WI38 (cell line): ENCODE data around the gene REEP6.

Experiments used
- H3K4me3 ChIP-seq: 2 replicates; pipeline ENCODE4 v1.5.1; 2011; ENCODE audit warnings: low read depth, mild to moderate bottlenecking, control low read depth, low read length
- TF ChIP-seq, protein P1 (sequence below): IDR thresholded peaks from 2 replicates; pipeline ENCODE4 v1.5.1; 2012; ENCODE audit warnings: low read depth, mild to moderate bottlenecking, control low read depth, low read length

The REEP6 gene

DNA sequence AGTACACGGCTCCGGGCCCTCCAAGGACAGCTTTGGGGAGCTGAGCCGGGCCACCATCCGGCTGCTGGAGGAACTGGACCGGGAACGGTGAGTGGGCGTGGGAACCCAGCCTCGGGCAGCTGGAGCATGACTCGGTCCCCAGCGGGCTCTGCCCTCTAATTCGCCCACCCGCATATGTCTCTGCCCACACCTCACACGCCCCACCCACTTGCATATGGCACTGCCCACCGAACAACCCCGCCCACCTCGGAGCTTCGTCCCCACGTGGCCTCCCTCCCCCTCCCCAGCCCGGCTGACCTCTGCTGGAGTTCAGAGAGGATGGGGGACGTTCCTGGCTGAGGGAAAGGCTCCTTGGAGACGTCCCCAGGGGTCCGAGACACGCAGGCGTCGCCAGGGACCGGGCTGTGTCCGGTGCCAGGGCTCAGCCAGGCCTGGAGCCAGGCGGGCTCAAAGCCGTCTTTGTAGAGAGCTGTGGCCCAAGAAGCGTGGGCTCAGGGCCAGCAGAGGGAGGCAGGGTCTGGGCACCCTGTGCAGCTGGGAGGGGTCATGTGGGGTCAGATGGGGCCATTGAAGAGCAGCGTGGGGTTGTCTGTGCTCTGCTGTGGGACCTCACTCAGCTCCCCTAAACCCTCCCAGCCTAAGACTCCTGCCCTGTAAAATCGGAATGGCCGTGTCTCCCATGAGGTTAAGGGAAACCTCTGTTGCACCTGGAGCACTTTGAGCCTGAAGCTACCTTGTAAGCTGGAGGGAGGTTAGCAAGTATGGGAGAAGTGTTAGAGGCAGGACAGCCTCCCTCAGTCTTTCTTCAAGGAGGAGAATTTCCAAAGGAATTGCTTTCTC, 37.2 kb upstream of the REEP6 start:
- no peak overlapping the region for H3K4me3 ChIP-seq
- TF ChIP-seq, protein P1, sequence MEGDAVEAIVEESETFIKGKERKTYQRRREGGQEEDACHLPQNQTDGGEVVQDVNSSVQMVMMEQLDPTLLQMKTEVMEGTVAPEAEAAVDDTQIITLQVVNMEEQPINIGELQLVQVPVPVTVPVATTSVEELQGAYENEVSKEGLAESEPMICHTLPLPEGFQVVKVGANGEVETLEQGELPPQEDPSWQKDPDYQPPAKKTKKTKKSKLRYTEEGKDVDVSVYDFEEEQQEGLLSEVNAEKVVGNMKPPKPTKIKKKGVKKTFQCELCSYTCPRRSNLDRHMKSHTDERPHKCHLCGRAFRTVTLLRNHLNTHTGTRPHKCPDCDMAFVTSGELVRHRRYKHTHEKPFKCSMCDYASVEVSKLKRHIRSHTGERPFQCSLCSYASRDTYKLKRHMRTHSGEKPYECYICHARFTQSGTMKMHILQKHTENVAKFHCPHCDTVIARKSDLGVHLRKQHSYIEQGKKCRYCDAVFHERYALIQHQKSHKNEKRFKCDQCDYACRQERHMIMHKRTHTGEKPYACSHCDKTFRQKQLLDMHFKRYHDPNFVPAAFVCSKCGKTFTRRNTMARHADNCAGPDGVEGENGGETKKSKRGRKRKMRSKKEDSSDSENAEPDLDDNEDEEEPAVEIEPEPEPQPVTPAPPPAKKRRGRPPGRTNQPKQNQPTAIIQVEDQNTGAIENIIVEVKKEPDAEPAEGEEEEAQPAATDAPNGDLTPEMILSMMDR = no peak

DNA sequence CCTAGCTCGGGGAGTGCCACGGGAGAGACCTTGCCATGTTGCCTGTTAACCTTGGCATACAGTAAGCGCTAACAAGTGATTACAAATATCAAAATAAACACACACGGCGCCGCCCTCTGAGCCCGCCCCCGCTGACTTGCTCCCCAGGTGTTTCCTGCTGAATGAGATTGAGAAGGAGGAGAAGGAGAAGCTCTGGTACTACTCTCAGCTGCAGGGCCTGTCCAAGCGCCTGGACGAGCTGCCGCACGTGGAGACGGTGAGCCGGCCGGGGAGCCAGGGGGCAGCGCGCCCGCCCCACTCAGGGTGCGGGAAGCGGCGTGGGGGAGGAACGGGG, 36.0 kb upstream of the REEP6 start:
- TF ChIP-seq, protein P1 = no peak
- H3K4me3 ChIP-seq = no peak overlapping the region

DNA sequence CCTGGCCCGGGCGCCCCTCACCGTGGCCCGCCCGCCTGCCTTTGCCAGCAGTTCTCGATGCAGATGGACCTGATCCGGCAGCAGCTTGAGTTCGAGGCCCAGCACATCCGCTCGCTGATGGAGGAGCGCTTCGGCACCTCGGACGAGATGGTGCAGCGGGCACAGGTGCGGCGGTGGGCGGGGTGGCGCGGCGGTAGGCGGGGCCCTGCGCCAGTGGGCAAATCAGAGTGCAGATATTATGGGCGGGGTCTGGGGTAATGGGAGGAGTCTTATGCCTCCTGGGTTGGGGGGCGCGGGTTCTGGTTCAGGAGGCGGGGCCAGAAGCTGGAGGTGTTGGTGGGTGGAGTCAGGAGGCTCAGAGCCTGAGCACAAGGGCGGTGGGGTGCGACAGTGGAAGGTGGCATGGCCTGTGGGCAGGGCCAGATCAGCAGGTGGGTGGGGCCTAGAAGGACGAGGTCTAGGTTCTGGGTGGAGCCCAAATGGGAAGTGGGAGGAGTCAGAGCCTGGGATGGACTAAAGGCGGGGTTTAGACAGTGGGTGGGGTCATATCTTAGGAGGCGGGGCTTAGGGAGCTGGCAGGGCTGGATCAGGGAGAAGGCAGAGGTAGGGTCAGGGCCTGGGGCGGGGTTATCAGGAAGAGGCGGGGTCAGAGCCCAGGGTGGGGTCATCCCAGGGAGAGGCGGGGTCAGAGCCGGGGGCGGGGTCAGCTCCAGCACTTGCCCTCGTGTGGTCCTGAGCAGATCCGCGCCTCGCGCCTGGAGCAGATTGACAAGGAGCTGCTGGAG, 35.5 kb upstream of the REEP6 start:
- TF ChIP-seq, protein P1 = no peak
- H3K4me3 ChIP-seq = no peak overlapping the region

DNA sequence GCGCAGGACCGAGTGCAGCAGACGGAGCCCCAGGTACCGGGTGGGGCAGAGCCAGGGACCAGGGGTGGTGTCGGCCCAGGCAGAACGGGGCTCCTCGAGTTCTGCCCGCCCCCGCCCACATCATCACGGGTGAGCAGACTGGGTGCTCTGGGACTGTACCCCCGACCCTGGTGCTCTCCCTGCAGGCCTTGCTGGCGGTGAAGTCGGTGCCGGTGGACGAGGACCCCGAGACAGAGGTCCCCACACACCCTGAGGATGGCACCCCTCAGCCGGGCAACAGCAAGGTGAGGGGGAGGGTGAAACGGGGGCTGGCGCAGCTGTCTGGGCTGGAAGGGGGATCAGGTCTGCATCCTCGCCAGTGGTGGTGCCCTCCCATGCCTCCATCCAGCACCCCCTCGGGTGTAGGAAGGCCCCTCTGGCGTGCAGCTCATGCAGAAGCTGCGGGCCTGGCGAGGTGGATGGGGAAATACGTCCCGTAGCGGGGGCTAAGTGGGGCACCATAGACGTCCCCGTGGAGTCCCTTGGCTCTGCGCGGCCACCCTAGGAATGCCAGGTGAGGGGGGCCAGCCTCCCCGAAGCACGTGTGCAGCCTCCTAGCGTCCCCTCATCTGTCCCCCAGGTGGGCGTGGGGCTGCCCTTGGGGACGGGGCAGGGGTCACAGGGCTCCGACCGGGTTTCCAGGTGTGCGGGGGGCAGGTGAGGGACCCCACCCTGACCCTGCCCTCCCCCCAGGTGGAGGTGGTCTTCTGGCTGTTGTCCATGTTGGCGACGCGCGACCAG, 34.7 kb upstream of the REEP6 start:
- H3K4me3 ChIP-seq = no peak overlapping the region
- TF ChIP-seq, protein P1 = no peak

DNA sequence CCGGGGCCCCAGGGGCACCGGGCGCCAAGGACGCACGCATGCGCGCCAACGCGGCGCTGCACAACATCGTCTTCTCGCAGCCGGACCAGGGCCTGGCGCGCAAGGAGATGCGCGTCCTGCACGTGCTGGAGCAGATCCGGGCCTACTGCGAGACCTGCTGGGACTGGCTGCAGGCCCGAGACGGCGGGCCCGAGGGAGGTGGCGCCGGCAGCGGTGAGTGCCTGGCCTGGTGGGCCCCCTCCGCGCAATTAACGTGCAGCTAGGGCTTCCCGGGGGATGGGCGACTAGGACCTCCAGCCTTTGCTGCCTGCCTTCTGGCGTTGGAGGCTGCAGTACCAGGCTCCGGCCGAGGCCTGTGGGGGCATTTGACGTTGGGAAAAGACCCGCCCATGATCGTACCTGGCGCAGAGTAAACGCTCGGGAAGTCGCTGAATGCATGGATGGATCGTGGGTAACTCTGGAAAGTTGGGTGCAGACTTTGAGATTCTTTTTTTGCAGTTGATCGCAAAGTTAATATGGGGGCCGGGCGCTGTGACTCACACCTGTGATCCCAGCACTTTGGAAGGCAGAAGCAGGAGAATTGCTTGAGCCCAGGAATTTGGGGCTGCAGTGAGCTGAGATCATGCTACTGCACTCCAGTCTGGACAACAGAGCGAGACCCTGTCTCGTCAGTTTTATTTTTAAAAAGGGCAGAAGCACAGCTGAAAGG, 33.8 kb upstream of the REEP6 start:
- TF ChIP-seq, protein P1 = no peak
- no peak overlapping the region for H3K4me3 ChIP-seq

DNA sequence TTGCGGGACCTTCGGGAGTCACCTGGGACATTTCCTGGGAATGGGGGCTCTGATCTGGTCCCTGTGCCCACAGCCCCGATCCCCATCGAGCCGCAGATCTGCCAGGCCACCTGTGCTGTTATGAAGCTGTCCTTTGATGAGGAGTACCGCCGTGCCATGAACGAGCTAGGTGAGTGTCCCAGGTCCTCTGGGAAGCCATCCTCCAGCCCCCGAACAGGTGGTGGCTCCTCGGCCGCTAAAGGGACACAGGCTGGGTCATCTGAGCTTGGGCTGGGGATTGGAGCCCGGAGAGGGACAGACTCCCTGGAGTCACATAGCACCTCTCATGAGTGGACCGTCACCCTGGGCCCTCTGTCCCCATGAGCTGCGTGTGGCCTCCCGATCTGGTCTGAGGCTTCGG, 33.1 kb upstream of the REEP6 start:
- H3K4me3 ChIP-seq = no peak overlapping the region
- TF ChIP-seq, protein P1 = no peak
